ENCODE measurements around the gene TSFM.
"Not testable (repeated sequence)": the region's sequence is repeated elsewhere in the genome, so short reads cannot be mapped to it uniquely, and the experiment has no call there.

TSFM gene

DNA sequence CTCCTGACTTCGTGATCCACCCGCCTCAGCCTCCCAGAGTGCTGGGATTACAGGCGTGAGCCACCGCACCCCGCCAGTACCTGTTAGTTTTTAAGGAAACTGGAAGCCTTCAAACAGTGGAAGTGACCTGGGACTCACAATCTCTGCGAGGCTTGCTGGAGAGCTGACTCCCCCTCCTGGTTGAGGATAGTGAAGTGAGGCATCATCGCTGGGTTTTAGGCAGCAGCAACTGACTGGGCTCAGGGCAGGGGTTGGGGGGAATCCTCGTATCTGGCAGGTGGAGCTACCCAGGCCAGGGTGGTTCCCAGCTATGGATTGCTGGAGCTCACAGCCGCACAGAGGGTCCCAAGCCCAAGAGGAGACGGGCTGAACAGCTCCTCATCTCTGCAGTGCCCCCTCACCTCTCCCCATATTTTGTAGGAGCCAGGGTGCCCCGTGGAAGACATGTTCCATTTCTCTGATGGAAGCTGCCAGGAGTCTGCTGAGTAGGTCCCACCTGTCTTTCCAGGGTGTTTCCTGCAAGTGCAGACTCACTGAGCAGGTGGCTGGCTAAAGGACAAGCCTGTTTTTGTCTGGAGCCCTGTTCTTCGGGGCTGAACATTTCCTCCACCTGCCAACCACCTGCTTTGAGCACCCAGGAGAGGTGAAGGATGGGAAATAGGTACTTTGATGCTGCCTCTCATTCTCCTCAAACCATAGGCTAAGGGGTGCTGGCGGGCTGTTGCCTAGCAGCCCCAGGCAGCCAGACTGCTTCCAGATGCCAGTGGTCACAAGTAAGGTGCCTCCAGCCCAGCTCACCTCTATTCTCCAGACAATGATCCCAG lies 32.8 kb downstream of the TSFM start:
- DNase-seq (ENCODE audit: low read depth in 3 of 3), result no peak

DNA sequence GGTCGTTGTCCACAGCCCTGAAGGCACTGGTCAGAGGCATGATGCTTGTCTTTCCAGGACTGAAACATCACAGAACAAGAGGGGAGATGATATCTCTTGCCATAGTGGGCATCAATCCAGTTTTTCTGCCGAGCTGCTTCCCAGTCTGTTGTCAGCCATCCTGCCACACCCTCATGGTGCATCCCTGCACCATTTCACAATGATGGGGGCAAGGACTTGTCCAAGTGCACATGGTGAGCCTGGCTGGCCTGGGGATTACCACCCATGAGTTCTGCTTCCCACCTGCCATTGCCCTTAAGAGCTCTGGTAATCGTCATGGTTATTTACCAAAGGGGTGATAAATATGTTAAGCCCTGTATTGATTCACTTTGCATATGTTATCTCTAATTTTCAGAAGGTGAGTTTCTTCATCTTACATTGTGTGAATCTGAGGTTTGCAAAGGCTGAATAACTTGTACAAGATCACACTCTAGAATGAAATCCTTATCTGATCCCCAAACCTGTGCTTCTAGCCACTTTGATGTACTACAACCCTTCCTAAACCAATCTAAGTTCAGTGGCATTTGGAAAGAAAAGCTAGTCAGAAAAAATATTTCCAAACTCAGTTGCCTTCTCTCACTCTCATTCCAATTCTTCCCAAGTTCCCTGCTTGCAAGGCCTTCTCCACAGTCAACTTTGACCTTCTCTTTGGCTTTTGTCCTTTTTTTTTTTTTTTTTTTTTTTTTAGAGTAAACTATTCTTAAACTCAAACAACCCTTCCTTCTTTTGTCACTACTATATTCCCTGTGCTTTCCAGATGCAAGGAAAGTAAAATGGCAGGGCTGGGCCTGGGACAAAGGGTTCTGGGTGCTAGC lies 33.6 kb downstream of the TSFM start:
- DNase-seq (ENCODE audit: low read depth in 3 of 3), result no peak

DNA sequence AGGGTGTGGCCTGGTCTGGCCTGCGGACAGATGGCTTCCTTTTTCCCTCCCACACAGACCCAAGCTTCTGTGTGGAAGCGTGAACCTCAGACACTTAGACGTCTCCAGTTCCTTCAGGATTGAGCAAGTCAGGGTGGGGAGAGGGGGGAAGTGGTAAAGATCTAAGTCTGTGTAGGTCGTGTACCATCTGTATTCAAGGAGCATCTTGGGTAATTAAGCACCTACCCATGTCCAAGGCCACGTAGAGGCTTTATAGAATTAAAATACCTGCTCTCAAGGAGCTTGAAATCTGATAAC lies 34.2 kb downstream of the TSFM start:
- DNase-seq (ENCODE audit: low read depth in 3 of 3), result no peak

DNA sequence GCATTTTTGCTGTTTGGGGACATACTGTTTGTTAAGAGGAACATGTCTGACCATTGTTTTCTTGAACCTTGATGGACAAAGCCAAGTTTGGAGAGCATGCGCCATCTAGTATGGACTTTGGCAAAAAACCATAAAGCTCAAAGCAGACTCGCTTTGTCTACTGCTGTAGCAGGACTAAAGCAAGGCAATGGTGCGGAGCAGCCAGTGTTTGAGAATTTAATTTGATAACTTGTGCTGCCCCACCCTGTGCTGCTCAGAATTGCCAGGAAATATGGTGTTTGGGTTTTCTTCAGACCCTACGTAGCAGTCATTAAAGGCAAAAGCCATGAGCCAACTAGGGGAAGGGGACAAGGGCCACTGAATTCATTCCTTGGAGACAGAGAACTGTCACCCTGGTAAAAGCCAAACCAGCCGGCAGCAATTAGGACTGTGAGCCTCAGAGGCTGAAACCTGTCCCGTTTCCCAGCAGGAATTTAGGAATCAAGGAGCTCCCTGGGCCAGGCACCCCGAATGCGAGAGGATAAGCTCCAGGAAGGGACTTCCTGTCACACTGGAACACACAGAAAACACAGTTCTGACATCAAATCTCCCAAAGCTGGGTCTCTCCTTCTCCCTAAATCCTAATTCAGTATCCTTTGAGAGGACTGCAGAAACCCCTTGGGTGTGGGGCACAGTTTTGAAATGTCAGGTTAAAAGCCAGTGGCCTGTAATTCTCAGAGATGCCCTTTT lies 34.8 kb downstream of the TSFM start:
- DNase-seq (ENCODE audit: low read depth in 3 of 3), result no peak

DNA sequence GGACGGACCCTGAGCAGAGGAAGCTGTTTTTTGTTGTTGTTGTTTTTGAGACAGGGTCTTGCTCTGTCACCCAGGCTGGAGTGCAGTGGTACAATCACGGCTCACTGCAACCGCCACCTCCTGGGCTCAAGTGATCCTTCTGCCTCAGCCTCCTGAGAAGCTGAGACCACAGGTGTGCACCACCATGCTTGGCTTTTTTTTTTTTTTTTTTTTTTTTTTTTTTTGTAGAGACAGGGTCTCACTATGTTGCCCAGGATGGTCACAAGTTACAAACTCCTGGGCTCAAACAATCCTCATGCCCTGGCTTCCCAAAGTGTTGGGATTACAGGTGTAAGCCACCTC lies 35.4 kb downstream of the TSFM start:
- not testable (repeated sequence) for DNase-seq (ENCODE audit: low read depth in 3 of 3)

DNA sequence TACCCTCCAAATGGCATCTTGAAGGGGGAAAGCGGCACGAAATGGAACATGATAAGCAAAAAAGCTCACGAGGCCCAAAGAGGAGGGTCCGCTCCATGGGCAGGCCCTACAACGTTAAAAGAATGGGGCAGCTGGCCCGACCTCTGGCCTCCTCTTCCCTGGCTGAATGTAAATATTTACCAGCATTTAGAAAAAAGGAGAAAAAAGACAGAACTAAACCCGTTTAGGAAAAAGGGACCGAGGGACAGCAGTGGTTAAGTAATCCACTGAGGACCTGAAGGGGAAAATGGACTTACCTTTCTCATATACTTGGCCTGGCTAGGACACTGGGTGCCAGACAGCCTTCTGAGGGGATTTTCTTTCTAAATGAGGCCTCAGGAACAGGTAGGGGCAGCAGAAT lies 37.5 kb downstream of the TSFM start:
- DNase-seq (ENCODE audit: low read depth in 3 of 3), result not testable (repeated sequence)

DNA sequence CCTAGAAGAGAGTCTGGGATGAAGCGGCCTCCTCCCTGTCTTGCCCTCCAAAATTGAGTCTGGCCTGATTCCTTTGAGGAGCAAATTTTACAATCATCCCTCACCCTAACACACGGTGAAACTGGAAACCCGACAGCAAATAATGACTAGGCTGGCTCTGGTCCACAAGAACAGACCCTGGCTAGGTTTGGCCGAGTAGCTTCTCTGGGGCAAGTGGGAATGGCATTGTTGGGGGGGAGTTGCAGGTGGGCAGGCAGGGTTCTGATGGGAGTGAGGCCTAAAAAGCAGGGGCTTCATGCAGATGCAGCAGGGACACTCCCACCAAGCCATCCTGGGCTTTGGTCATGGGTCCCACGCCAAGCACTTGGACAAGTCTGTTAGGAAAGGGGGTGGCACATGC lies 38.4 kb downstream of the TSFM start:
- not testable (repeated sequence) for DNase-seq (ENCODE audit: low read depth in 3 of 3)

DNA sequence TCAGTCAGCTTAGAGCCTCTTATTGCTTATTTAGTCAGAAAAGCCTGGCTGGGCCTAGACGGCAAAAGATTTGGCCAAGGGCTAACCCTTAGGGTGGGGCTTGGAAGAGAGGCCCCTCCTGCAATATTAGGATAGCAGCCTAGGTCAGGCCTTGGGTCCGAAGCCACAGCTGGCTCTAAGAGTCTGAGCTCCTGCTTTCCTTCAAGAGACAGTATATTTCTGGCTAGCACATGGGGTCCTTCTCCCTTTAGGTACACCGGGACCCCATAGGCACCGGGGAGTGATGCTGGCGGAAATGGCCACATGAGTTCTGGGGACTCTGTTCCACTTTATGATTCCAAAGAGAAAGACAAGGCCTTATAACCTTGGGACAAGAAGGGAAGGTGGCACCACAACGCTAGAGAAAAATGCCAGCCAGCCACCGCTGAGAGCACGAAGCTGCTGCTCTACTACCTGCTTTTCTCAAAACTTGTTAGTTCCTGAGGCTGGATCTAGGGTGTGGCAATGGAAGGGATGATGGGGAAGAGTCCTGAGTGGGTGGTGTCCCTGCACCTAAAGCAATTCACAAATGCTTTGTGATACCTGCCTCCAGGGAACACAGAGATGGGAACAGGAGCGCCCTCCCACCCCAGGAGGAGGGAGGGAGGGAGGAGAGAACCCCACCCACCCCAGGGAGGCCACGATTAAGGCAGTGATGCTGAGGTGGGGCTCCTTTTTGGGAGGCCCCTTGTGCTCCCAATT lies 39.1 kb downstream of the TSFM start:
- no peak for DNase-seq (ENCODE audit: low read depth in 3 of 3)

DNA sequence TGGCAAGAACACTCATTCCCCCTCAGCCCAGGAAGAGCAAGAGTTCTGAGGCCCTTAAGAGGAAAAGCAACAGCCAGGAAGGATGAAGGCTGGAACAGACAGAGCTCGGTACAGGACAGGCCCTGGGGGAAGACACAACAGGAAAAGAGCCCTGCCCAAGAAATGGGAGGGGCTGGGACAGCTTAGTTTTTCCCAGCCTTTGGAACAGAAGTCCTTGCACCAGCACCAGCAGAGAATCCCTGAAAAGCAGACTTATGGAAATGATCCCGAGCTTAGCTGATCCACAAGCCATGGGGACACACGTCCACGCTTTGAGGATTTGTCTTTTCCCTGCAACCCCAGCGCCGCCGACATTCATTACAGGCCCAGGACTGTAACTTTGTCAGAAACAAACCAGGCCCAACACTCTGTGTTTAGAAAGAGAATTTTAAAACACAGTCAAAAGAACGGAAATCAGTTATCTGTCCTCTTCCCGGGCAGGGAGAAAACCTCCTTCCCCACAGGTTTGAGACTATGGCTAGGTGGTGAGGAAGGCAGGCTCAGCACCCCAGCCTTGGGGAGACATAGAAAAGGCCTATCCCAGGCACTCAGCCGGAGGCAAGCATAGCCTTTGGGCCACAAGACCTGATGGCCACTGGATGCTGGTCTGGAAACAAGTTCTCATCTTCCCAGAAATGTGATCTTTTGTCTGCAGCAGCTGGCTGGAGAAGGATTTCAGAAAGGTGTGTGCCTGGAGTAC lies 40.0 kb downstream of the TSFM start:
- DNase-seq (ENCODE audit: low read depth in 3 of 3), result no peak

DNA sequence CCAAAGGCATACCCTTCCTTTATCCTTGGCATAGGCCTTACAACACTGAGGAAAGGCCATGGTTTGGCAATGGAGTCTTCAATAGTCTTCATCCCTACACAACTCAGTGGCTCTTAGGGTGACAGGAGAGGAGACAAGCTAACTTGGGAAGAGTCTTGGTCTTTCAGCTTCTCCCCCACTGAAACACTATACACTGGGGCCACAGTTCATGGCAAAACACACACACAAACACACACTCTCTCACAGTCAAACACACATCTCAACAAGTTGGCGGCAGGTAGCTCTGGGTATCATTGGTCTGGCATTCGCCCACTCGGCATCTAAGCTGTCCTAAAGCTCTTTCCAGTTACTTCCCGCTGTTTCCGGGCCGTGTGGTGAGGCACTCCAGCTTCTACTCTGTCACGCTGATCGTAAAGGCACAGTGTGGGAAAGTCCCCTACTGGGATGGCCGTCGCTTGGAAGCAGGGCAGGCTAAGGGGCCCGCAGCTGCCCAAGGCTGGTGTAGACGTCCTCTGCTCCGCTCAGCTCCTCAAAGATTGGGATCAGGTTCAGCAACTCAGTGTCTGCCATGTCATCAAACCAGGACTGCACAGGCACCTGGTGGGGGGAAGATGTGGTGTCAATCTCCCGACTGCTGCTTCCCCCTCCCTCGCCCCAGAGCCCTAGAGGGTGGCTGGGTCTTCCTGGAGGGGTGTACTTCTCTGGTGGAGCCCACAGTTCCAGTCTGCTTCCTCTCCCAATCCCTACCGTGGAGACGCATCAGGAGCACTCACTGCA lies 40.7 kb downstream of the TSFM start:
- DNase-seq (ENCODE audit: low read depth in 3 of 3), result no peak

DNA sequence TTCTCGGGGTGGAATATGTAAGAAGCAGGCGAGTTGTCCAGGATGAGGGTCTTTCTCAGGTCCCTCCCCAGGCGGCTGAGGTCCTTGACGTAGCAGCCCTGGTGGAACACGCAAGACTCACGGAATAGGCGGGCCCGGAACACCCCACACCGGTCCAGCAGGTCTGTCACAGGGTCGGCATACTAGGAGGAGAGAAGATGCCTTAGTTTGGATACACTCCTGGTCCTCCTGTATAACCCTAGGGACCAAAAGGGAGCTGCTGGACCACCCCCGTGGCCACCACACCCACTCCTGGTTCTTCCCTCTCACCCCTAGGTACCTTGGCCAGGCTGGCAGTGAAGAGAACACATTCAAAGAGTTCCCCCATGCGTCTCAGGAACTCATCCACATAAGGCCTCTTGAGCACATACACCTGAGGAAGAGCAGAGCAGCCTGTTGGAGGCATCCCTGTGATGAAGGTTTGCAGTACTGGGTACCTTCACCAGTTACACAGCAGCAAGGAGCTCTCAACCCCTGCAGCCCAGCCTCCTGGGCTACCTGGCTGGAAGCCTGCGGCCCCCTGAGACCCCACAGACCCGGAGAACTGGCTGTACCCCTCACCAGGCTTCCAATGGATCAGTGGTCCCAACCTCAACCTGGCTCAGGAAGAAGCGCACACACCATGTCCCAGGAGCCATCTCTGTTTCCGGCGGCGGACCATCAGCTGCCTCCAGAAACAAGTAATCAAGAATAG lies 41.5 kb downstream of the TSFM start:
- DNase-seq (ENCODE audit: low read depth in 3 of 3), result no peak

DNA sequence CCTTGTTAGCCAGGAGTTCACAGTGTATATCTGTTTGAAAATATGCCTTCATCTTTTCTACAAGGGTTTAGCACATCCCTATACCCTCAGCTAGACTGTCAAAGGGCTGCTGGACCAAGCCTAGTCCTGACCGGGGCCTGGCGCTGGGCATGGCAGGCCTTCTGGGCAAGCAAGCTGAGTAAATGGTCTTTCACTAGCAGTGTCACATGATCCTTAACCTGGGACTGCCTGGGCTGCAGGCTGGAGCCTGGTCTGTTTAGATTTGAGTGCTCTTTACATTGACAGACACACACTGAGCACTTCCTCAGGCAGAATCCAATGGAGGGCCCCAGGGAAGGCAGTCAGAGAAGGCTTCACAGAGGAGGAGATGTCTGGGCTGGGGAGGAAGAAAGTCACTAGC lies 42.9 kb downstream of the TSFM start:
- no peak for DNase-seq (ENCODE audit: low read depth in 3 of 3)

DNA sequence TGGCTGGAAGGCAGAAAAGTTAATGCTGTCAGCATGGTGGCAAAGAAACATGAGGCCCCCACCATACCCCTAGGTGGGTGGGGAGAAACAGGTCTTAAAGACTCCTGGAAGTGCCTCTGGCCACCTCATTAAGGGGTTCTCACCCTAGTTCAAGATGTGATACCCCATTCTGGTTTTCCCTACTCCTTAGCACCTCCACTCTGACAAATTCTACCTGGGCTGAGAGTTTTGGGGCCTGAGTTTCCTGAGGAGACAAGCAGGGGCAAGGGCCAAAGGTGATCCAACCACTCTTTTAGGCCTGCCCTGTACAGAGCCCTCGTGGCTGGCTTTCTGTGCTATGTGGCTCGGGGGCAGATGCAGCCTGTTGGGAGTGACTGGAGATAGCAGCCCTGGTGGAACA lies 43.8 kb downstream of the TSFM start:
- no peak for DNase-seq (ENCODE audit: low read depth in 3 of 3)

DNA sequence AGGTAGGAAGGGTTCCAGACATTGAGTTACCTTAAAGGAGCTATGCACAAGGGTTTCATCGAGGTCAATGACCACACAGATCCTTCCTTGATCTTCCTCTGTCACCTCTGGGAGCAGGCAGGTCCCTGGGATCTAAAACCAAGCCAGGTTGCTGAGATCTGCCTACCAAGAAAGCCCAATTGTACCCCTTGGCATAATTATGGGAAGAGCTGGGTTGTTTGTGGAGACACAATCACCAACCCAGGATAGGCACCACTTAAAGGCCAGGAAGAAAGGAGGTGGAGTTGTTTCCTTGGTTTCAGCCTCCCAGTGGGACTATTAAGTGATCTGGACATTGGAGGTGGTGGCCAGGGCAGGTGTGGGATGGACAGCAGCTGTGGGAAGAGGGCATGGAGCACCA lies 44.4 kb downstream of the TSFM start:
- no peak for DNase-seq (ENCODE audit: low read depth in 3 of 3)

DNA sequence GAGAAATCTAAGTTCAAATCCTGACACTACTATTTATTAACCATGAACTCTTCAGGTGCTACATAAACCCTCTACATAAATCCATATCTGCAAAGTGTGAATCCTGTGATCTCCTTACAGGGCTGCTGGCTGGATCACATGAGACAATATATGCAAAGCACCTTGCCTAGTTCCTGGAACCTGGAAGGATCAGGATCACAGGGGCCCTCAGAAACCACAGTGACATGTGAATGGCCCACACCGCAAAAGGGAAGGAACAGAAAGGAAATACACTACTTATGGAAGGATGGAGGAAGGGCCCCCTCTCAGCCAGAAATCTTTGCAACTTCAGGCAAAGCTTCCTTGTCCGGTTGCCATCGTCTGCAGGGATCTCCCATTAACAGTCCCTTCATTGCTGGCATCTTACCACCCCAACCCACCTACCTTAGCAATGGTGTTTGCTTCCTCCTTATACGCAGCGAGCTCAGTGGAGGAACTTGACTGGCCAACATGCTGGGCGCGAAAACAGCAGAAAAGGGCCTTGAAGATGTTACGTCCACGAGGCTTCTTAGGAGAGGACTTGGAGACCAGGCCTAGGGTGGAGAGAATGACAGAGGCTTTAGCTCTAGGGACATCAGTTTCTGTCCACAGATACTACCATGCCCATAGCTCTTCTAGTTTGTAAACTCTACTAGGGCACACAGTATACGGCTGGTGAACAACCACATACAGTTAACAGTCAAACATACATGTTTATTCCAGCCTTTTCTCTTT lies 46.6 kb downstream of the TSFM start:
- no peak for DNase-seq (ENCODE audit: low read depth in 3 of 3)

DNA sequence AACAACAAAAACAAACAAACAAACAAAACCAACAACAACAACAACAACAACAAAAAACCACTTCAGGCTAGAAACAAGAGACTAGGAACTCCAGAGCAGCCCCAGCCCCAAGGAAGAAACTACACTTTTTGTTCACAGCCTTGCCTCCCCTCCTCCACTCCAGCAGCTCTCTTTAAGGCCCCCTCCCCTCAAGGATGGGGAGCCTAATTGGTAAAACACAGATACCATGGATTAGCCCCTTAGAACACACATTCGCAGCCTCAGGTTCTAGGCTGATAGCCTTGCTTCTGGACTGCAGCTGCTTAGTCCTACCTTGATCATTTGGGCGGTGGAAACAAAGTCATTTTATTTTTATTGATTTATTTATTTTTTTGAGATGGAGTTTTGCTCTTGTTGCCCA lies 47.8 kb downstream of the TSFM start:
- DNase-seq (ENCODE audit: low read depth in 3 of 3), result no peak

DNA sequence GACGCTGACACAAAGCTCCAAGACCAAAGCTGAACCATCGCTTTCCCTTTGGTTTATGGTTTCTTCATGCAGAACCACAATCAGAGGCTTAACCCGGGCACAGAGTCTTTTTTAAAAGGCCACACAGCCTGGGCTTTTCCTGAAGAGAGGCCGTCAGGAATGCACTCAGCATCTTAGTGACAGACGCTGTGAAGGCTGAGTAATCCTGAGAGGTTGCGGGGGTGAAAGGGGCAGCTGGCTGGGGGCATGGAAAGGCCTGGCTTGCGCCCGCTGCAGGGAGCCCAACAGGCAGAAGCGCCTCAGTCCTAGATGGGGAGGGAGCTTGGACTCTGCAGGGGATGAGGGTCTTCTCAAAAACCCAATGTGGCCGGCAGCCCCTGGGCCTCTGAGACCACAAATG lies 50.4 kb downstream of the TSFM start:
- no peak for DNase-seq (ENCODE audit: low read depth in 3 of 3)

DNA sequence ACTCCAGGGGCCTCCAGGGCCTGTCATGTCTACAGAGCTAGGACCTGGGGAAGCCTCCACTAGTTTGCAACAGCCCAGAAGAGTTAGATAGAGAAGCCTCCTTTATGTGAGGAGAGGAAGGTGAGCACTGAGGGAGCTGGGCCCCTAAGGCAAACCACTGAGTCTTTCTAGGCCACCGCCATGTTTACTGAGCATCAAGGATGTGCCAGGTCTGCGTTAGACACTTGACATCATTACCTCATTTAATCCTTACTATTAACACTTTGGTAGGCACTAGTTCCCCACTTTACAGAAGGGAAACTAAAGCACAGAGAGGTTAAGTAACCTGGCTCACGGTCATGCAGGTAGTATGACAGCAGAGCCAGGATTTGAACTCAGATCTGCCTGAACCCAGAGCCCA lies 51.1 kb downstream of the TSFM start:
- DNase-seq (ENCODE audit: low read depth in 3 of 3), result no peak
